ENCODE data around the gene MYZAP. TPM values are rescaled to one million over a fixed set of nuclear protein-coding genes. Genes with fewer than 3 reads are reported as not detected.
A peak's percentile ranks its signal among the peaks of the same experiment; 100 is the strongest.

Gene MYZAP
- total RNA-seq, 1 donor from 2014 or later = 0.28 TPM

DNA sequence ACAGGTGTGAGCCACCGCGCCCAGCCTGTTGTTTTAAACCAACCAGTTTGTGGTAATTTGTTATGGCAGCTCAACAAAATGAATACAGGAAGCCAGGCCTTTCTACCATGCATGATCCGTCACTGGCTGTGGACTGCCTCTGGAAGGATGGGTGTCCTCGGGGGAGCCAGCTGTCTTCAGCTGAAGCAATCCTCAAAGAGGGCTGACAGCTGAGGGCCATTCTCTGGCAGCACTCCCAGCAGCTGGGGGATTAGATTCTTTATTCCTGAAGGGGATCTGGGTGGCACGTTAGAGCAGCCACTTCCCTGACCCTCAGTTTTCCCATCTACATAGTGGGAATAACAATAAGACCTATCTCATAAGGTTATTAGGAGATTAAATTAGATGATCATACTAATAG lies 139.2 kb downstream of the MYZAP start:
- no peak overlapping the region for H3K27ac Mint-ChIP-seq (ENCODE audit: unreplicated experiment)
- peaks cover 4% of the 10 kb centered on the region for H3K4me1 Mint-ChIP-seq
- H3K27me3 Mint-ChIP-seq (ENCODE audit: low read depth) = no peaks in the 10 kb centered on the region

DNA sequence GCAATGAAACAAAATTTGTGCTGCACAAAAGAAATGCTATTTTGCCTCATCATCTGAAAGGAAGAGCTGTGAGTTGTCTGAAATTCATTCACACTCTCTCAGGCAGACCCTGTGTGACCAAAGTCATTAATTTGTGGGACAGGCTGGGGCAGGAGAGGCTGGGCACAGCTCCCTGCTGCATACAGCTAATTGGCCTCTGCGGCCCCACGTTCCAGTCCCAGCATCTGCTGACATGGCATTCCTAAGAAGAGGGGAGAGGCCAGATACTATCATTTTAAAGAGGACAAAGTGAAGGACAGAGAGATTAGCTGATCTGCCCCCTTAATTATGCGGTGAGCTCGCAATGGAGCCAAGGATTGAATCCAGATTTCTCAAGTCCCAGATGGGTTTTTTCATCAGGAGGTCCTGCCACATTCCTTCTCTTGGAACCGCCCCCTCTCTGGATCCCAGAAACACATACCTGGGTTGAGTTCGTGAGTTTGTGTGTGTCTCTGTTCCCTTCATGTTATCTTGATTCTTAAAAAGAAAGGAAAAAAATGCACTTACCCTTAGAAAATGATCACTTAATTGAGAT lies 139.9 kb downstream of the MYZAP start:
- Mint-ChIP-seq H3K9me3 (no peaks in the 10 kb centered on the region), H3K27ac (ENCODE audit: unreplicated experiment) (no peak overlapping the region), H3K4me3 (no peak overlapping the region), H3K27me3 (ENCODE audit: low read depth) (no peaks in the 10 kb centered on the region), H3K4me1 (peaks cover 4% of the 10 kb centered on the region), H3K36me3 (ENCODE audit: low read depth) (no peaks in the 10 kb centered on the region)
- TF ChIP-seq, protein P1, sequence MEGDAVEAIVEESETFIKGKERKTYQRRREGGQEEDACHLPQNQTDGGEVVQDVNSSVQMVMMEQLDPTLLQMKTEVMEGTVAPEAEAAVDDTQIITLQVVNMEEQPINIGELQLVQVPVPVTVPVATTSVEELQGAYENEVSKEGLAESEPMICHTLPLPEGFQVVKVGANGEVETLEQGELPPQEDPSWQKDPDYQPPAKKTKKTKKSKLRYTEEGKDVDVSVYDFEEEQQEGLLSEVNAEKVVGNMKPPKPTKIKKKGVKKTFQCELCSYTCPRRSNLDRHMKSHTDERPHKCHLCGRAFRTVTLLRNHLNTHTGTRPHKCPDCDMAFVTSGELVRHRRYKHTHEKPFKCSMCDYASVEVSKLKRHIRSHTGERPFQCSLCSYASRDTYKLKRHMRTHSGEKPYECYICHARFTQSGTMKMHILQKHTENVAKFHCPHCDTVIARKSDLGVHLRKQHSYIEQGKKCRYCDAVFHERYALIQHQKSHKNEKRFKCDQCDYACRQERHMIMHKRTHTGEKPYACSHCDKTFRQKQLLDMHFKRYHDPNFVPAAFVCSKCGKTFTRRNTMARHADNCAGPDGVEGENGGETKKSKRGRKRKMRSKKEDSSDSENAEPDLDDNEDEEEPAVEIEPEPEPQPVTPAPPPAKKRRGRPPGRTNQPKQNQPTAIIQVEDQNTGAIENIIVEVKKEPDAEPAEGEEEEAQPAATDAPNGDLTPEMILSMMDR (conservative IDR thresholded peaks at IDR 0.05) = no peak
- no peak for DNase-seq (ENCODE audit: low read depth, low spot score)

More for the DNA sequence above, 139.2 kb downstream of the MYZAP start:
- no peak for DNase-seq (ENCODE audit: low read depth, low spot score)
- no peaks in the 10 kb centered on the region for H3K9me3 Mint-ChIP-seq
- H3K36me3 Mint-ChIP-seq (ENCODE audit: low read depth) = no peaks in the 10 kb centered on the region
- no peak overlapping the region for H3K4me3 Mint-ChIP-seq
- TF ChIP-seq, protein P1 (conservative IDR thresholded peaks at IDR 0.05) = no peak

DNA sequence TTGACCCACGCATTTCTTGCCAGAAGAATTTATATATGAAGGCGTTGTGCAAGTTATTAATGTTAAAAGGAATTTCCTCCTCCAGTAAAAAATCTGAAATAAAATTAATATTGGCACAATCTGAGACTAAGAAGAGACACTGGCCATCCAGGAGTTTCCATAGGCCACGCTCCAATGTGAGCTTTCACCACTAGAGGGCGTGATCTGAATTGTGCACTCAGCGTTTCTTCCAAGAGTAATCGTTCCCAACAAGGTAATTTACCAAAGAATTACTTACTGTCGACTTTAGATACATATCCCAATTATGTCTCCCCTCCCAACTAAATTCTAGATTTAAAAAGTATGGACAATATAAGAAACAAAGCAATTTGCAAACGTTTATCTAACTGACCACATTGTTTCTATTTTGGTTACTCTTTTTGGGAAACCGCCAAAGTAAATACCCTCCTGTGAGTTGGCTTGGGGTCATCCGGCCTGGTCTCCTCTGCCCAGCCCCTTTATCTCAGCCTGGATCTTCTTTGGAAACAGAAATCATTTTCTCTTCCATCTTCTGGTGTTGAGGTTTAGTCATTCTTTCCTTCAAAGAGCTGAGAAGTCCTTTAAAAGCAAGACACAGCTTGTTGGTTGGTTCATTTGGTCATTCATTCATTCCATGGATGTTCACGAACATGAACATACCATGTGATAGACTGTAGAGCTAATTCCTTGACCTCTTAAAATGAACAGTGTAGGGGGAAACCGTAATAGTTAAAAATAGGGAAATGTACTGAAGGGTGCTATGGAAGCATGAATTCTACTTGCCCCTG lies 141.0 kb downstream of the MYZAP start:
- Mint-ChIP-seq H3K27ac (ENCODE audit: unreplicated experiment) (no peak overlapping the region), H3K4me1 (peaks cover 4% of the 10 kb centered on the region)

DNA sequence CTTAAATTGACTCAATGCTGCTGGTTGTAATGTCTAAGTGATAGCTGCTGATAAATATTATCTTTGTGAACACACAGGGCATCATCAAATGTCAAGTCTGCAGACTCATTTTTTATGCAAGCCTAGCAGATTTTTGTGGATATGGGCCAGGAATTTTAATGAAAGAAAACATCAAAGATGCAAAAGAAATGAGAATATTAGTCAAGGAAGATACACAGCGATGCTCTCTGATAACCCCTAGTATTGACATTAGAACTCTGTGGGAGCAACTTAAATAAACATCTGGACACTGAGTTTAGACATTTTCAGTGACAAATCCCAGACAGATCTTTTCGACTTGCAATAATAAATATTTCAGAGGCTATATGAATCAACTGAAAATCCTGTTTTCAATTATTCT lies 143.2 kb downstream of the MYZAP start:
- Mint-ChIP-seq H3K4me3 (no peak overlapping the region), H3K36me3 (ENCODE audit: low read depth) (peaks cover 6% of the 10 kb centered on the region), H3K4me1 (peaks cover 4% of the 10 kb centered on the region), H3K27ac (ENCODE audit: unreplicated experiment) (no peak overlapping the region), H3K27me3 (ENCODE audit: low read depth) (no peaks in the 10 kb centered on the region), H3K9me3 (peaks cover 3% of the 10 kb centered on the region)
- TF ChIP-seq, protein P1 (conservative IDR thresholded peaks at IDR 0.05) = no peak
- DNase-seq (ENCODE audit: low read depth, low spot score) = no peak

More for the DNA sequence above, 141.0 kb downstream of the MYZAP start:
- H3K36me3 Mint-ChIP-seq (ENCODE audit: low read depth) = peaks cover 6% of the 10 kb centered on the region
- no peak overlapping the region for H3K4me3 Mint-ChIP-seq
- no peaks in the 10 kb centered on the region for H3K27me3 Mint-ChIP-seq (ENCODE audit: low read depth)
- peaks cover 3% of the 10 kb centered on the region for H3K9me3 Mint-ChIP-seq
- DNase-seq (ENCODE audit: low read depth, low spot score) = peak; percentile 70
- TF ChIP-seq, protein P1 (conservative IDR thresholded peaks at IDR 0.05) = peak; percentile 91

Other genes starting within 250 kb of the MYZAP start
- gene CGNL1, start 215.4 kb upstream of the MYZAP start, total RNA-seq = 1.2 and 1.3 TPM in 2 replicates
- 73.6 and 75.3 TPM in 2 replicates for gene POLR2M, start 114.8 kb downstream of the MYZAP start, total RNA-seq

All from neural crest cell (in vitro differentiated cells).